Choroid plexus epithelial cell (primary cell): ENCODE measurements around the gene FALEC.

Source experiments
- DNase-seq: peaks from one replicate; pipeline ENCODE4 v3.0.0-alpha.2; 2010; ENCODE audit warnings: low read depth
- H3K4me3 ChIP-seq: 2 replicates; pipeline ENCODE4 v1.5.1; 2011; ENCODE audit warnings: low read depth, mild to moderate bottlenecking, control low read depth, low read length, moderate library complexity
- TF ChIP-seq, protein P1 (sequence below): conservative IDR thresholded peaks from 2 replicates; pipeline ENCODE4 v1.5.1; 2011; ENCODE audit warnings: low read depth, mild to moderate bottlenecking, control low read depth, inconsistent platforms, low read length, moderate library complexity

Gene FALEC

DNA sequence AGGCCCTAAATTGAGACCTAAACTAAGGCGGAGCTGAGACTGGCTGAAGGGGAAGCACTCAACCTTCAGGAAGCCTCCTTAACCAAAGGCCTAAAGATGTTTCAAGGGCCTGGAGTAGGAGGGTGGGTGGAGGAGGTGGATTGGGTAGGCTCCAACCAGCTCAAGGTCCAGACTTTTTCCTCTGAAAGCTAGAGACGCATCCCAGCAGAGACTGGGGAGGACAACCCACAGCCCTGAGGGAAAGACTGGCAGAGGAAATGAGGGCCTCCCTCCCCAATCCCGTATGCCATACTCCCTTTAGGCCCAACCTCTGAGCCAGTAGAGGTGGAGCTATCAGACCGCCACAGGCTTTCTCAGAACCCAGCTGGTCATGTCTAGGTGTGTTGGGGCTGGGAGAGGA, 6.6 kb upstream of the FALEC start:
- TF ChIP-seq, protein P1, sequence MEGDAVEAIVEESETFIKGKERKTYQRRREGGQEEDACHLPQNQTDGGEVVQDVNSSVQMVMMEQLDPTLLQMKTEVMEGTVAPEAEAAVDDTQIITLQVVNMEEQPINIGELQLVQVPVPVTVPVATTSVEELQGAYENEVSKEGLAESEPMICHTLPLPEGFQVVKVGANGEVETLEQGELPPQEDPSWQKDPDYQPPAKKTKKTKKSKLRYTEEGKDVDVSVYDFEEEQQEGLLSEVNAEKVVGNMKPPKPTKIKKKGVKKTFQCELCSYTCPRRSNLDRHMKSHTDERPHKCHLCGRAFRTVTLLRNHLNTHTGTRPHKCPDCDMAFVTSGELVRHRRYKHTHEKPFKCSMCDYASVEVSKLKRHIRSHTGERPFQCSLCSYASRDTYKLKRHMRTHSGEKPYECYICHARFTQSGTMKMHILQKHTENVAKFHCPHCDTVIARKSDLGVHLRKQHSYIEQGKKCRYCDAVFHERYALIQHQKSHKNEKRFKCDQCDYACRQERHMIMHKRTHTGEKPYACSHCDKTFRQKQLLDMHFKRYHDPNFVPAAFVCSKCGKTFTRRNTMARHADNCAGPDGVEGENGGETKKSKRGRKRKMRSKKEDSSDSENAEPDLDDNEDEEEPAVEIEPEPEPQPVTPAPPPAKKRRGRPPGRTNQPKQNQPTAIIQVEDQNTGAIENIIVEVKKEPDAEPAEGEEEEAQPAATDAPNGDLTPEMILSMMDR, result no peak
- H3K4me3 ChIP-seq, result no peak overlapping the region
- no peak for DNase-seq

DNA sequence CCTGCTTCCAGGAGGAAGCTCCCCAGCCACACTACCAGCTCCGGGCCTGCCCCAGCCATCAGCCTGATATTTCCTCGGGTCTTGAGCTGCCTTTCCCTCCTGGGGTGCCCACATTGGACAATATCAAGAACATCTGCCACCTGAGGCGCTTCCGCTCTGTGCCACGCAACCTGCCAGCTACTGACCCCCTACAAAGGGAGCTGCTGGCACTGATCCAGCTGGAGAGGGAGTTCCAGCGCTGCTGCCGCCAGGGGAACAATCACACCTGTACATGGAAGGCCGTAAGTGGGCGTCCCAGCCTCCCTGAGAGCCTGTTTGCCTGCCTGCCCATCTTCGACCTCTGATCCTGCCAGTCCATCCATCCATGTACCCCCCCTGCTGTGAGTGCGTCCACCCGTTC, 4.0 kb upstream of the FALEC start:
- DNase-seq, result no peak
- no peak overlapping the region for H3K4me3 ChIP-seq
- TF ChIP-seq, protein P1, result no peak

DNA sequence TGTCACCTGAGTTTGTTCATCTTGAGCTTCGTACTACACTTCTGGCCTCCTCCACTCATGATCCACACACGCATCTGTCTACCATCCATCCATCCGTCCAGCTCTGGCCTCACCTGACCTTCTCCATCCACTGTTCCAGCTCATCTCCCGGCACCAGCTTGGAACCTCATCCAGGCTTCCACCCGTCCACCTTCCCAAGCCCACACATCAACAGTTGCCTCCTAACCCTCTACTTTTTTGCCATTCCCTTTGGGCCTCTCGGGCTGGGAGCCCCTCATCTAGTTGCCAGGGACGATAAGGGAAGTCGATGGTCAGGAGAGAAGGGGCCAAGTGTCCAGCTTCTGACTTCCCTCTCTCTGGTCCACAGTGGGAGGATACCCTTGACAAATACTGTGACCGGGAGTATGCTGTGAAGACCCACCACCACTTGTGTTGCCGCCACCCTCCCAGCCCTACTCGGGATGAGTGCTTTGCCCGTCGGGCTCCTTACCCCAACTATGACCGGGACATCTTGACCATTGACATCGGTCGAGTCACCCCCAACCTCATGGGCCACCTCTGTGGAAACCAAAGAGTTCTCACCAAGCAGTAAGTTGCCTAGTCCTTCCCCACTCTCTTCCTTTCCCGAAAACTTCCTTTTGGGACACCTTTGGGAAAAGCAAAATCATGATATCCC, 3.4 kb upstream of the FALEC start:
- no peak for DNase-seq
- TF ChIP-seq, protein P1, result no peak
- no peak overlapping the region for H3K4me3 ChIP-seq

DNA sequence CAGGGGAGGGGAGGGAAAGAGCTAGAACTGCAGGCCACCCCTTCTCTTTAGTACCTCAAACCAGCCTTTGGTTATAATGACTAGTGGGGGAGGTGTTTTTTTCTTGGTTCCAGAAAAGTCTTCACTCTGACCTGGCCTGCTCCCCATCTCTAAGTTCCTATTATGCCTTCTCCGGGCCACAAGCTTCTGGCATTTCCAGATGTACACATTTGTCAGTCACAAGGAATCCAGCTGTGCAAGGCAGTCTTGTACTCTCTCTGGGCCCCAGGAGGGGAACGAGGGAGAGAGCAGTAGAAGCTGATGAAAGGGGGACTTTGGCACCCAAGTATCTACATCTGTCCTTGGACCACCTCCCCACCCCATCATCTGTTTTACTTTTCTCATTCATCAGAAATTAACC, 2.7 kb upstream of the FALEC start:
- peak; percentile 33 for DNase-seq
- H3K4me3 ChIP-seq, result no peak overlapping the region
- TF ChIP-seq, protein P1, result no peak

DNA sequence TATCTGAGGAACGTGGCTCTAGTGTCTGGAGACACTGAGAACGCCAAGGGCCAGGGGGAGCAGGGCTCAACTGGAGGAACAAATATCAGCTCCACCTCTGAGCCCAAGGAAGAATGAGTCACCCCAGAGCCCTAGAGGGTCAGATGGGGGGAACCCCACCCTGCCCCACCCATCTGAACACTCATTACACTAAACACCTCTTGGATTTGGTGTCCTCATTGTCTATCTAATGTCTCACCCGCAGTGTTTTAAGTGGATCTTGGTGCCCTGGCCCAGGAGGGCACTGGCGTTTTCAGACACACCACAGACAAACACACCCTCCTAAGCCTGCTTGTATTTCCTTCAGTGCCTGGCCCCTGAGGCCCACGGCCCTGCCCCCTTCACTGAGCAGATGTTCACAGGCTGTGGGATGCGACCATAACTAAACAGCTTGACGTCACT, 2.2 kb upstream of the FALEC start:
- no peak for DNase-seq
- no peak overlapping the region for H3K4me3 ChIP-seq
- TF ChIP-seq, protein P1, result no peak

DNA sequence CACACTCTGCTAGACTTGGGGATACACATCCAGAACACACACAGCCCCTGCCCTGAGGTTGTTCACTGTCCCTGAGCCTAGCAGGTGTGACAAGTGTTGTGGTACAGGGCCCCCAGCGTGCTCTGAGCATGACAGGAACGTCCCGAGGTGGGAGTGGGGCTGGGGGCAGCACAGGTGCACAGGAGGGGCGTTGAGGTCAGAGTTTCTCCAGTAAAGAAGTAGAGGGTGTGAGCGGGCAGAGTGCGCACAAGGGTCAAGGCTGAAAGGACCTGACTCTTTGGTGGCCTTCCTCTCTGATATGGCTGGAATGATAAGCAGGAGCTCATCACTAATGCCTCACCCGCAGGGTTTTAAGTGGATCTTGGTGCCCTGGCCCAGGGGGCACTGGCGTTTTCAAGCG, 1.3 kb upstream of the FALEC start:
- TF ChIP-seq, protein P1, result no peak

DNA sequence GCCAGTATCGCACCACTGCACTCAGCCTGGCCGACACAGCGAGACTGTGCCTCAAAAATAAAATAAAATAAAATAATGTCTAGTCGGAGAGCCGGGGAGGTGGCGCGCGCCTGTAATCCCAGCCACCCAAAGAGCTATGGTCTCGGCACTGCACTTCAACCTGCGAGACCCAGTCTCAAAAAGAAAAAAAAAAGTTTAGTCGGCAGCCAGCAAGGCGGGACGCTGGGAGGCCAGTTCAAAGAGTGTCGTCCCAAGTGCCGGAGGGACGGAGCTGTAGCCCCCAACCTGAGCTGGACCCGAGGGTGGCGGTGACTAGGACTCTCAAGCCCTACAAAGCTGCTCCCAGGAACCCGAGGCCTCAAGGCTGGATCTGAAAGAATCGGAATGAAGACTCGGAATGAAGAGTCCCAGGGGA, 632 bp upstream of the FALEC start:
- peak overlapping the region; percentile 79 for H3K4me3 ChIP-seq
- TF ChIP-seq, protein P1, result no peak
- no peak for DNase-seq

More for the DNA sequence above, 1.3 kb upstream of the FALEC start:
- H3K4me3 ChIP-seq, result no peak overlapping the region
- DNase-seq, result no peak
